B cell (primary cell): ENCODE measurements around the gene MAN2A2. TPM values are rescaled to one million over a fixed set of nuclear protein-coding genes. Genes with fewer than 3 reads are reported as not detected.
A peak's percentile ranks its signal among the peaks of the same experiment; 100 is the strongest.

Experiments used
- ATAC-seq: fragments of 200-7000 bp; cut with Tn5 transposase; one replicate; pipeline ENCODE4 v1.10.0; 2021; ENCODE audit warnings: low read depth, mild to moderate bottlenecking, moderate number of reproducible peaks, moderate library complexity
- CTCF ChIA-PET: fragments of 350-600 bp; sonication (Branson Sonifier 250); formaldehyde crosslinking; loops from one replicate; lab custom pipeline; 2021; ENCODE audit warnings: antibody characterized with exemption, inconsistent platforms; lab: Charles Lee
- POLR2A ChIA-PET: fragments of 350-600 bp; sonication (Branson Sonifier 250); formaldehyde crosslinking; loops from one replicate; lab custom pipeline; 2021; ENCODE audit warnings: antibody characterized with exemption; lab: Charles Lee
- DNase-seq: peaks from one replicate; pipeline ENCODE4 v3.0.0; 2013
- H2AFZ ChIP-seq: 2 replicates; pipeline ENCODE4 v1.6.1; 2012; ENCODE audit warnings: mild to moderate bottlenecking, low read depth, low read length; ENCODE audit not compliant: insufficient read depth, poor library complexity, severe bottlenecking
- H3K27ac ChIP-seq, 2 donors: 1 replicate in 1 of 2; 2 replicates in 1 of 2; pipeline ENCODE4 v1.5.1; 2012 to 2013; ENCODE audit warnings: low read length in 2 of 2, mild to moderate bottlenecking in 2 of 2, moderate library complexity in 1 of 2
- H3K27me3 ChIP-seq, 4 experiments: fragments of 200-600 bp in 1 of 4; sonication (generic) in 1 of 4; replicated peaks in 1 of 4; 1 replicate in 2 of 4; 2 replicates in 2 of 4; pipeline versions ENCODE4 v1.6.1 to v1.7.0; 2013 to 2016; ENCODE audit warnings: low read length in 3 of 4, mild to moderate bottlenecking in 2 of 4, mixed read lengths in 1 of 4, moderate library complexity in 1 of 4; ENCODE audit not compliant: insufficient read depth in 4 of 4, control insufficient read depth in 3 of 4; ENCODE audit errors: control extremely low read depth in 1 of 4
- H3K36me3 ChIP-seq, 2 experiments: replicated peaks in 1 of 2; 1 replicate in 1 of 2; 2 replicates in 1 of 2; pipeline versions ENCODE4 v1.6.1 to v1.7.1; 2013; ENCODE audit warnings: low read length in 1 of 2; ENCODE audit not compliant: insufficient read depth in 2 of 2, control insufficient read depth in 1 of 2; ENCODE audit errors: control extremely low read depth in 1 of 2, extremely low read depth in 1 of 2
- H3K4me1 ChIP-seq, 2 donors: fragments of 200-600 bp in 1 of 2; sonication (generic) in 1 of 2; 1 replicate in 1 of 2; 2 replicates in 1 of 2; pipeline versions ENCODE4 v1.5.1 to v1.6.1; 2013 to 2017; ENCODE audit warnings: low read length in 2 of 2; ENCODE audit not compliant: control insufficient read depth in 2 of 2, insufficient read depth in 2 of 2
- H3K4me2 ChIP-seq: replicated peaks from 2 replicates; pipeline ENCODE3; 2012; ENCODE audit warnings: mild to moderate bottlenecking, low read depth, low read length; ENCODE audit not compliant: poor library complexity, severe bottlenecking
- H3K4me3 ChIP-seq, 5 experiments: fragments of 200-600 bp in 1 of 5; sonication (generic) in 1 of 5; 1 replicate in 3 of 5; 2 replicates in 2 of 5; pipeline versions ENCODE4 v1.5.1 to v1.7.0; 2011 to 2016; ENCODE audit warnings: low read length in 4 of 5, mild to moderate bottlenecking in 4 of 5, low read depth in 2 of 5, control low read depth in 1 of 5, moderate library complexity in 1 of 5; ENCODE audit not compliant: insufficient read depth in 1 of 5; ENCODE audit errors: control extremely low read depth in 1 of 5, extremely low read depth in 1 of 5
- H3K79me2 ChIP-seq: fragments of 200-600 bp; sonication (generic); one replicate; pipeline ENCODE4 v1.6.0; 2016; ENCODE audit warnings: low read length; ENCODE audit not compliant: control insufficient read depth, insufficient read depth
- H3K9ac ChIP-seq: fragments of 200-600 bp; sonication (generic); 2 replicates; pipeline ENCODE4 v1.6.1; 2017; ENCODE audit warnings: mild to moderate bottlenecking, low read length, moderate library complexity
- H3K9me3 ChIP-seq, 3 donors: one replicate each; pipeline versions ENCODE4 v1.6.1 to v1.7.1; 2013; ENCODE audit warnings: low read length in 2 of 3; ENCODE audit not compliant: control insufficient read depth in 2 of 3, insufficient read depth in 1 of 3; ENCODE audit errors: control extremely low read depth in 1 of 3
- H4K20me1 ChIP-seq: 2 replicates; pipeline ENCODE4 v1.6.0; 2012; ENCODE audit warnings: mild to moderate bottlenecking, low read length; ENCODE audit not compliant: insufficient read depth, control insufficient read depth, poor library complexity, severe bottlenecking
- H3K27ac Mint-ChIP-seq: one replicate; pipeline ENCODE4 v1.8.0; 2021; ENCODE audit warnings: mixed read lengths
- H3K27me3 Mint-ChIP-seq: one replicate; pipeline ENCODE4 v1.8.0; 2021; ENCODE audit warnings: mixed read lengths
- H3K4me1 Mint-ChIP-seq: one replicate; pipeline ENCODE4 v1.8.0; 2021; ENCODE audit warnings: mixed read lengths
- H3K4me3 Mint-ChIP-seq: one replicate; pipeline ENCODE4 v1.8.0; 2021; ENCODE audit warnings: mixed read lengths
- H3K9me3 Mint-ChIP-seq: one replicate; pipeline ENCODE4 v1.8.0; 2022; ENCODE audit warnings: mixed read lengths; ENCODE audit not compliant: insufficient read depth
- CTCF ChIP-seq: fragments of 200-600 bp; IDR thresholded peaks from one replicate; pipeline ENCODE4 v1.8.0; 2022; ENCODE audit warnings: antibody characterized with exemption, mild to moderate bottlenecking
- EZH2 ChIP-seq: IDR thresholded peaks from 2 replicates; pipeline ENCODE4 v1.6.1; 2012; ENCODE audit warnings: borderline replicate concordance, low read depth, mild to moderate bottlenecking, moderate library complexity, low read length; ENCODE audit not compliant: insufficient read depth, poor library complexity, severe bottlenecking
- WGBS: methylation state at CpG from one replicate; pipeline ENCODE4 v1.1.5; 2013; ENCODE audit warnings: missing lambda C conversion rate; ENCODE audit not compliant: insufficient coverage; 5-methylcytosine and 5-hydroxymethylcytosine counted together
- intact Hi-C: fragments of 100-400 bp; cut with micrococcal nuclease; formaldehyde crosslinking; loops from one replicate; pipeline ENCODE4 v1.10.0; 2022
- polyA plus RNA-seq: library from polyadenylated mRNA; depleted of rRNA; stranded (reverse); fragments of >200 nt; gene quantifications from 2 replicates; pipeline ENCODE4 v1.2.3, GENCODE V29; 2012
- total RNA-seq, 2 donors: library from RNA; stranded (reverse); fragments of 120-200 nt in 1 of 2; gene quantifications; 1 replicate in 1 of 2; 2 replicates in 1 of 2; pipeline versions ENCODE4 v1.2.3 to v1.2.4, GENCODE V29; 2013 to 2022

The MAN2A2 gene
- total and polyA plus RNA-seq, 2 donors (not counting 1 experiment from before 2014, with no cell fraction given) = 180 to 234 TPM

GRCh38 chr15:90876512-90877170, 26.5 kb upstream of the MAN2A2 start:
- peaks cover 18% of the 10 kb centered on the region for H3K4me1 Mint-ChIP-seq
- H3K27me3 Mint-ChIP-seq = no peaks in the 10 kb centered on the region
- no peak overlapping the region for H3K27ac ChIP-seq
- POLR2A ChIA-PET = no interaction called here
- no peak overlapping the region for H3K4me3 ChIP-seq
- H3K79me2 ChIP-seq = peaks cover 35% of the 10 kb centered on the region
- no peak overlapping the region for H3K9ac ChIP-seq
- H3K27me3 ChIP-seq = no peaks in the 10 kb centered on the region
- peak overlapping the region; percentile 37 for H3K27ac Mint-ChIP-seq
- TF ChIP-seq EZH2 (no peak), CTCF (no peak)
- WGBS = 100% methylated on average over 10 of the region's 15 CpGs
- ATAC-seq (no peak), DNase-seq (no peak)
- H3K4me2 ChIP-seq = no peak overlapping the region
- H2AFZ ChIP-seq = no peak overlapping the region
- no peaks in the 10 kb centered on the region for H3K9me3 Mint-ChIP-seq
- H4K20me1 ChIP-seq = peaks cover 47% of the 10 kb centered on the region
- H3K4me1 ChIP-seq = peaks cover 11 to 18% of the 10 kb centered on the region in 2 donors
- H3K9me3 ChIP-seq = no peaks in the 10 kb centered on the region
- H3K36me3 ChIP-seq = peaks cover 0 to 57% of the 10 kb centered on the region in 2 experiments
- intact Hi-C loops = no loop called here
- H3K4me3 Mint-ChIP-seq = no peak overlapping the region
- CTCF ChIA-PET = no interaction called here

GRCh38 chr15:90877315-90877714, 25.8 kb upstream of the MAN2A2 start:
- DNase-seq (no peak), ATAC-seq (no peak)
- Histone ChIP-seq H4K20me1 (peaks cover 44% of the 10 kb centered on the region), H3K4me3 (no peak overlapping the region), H3K4me2 (no peak overlapping the region), H3K36me3 (peaks cover 0 to 57% of the 10 kb centered on the region in 2 experiments), H3K4me1 (peaks cover 9 to 15% of the 10 kb centered on the region in 2 donors), H3K9me3 (no peaks in the 10 kb centered on the region), H3K27me3 (no peaks in the 10 kb centered on the region), H3K9ac (no peak overlapping the region), H3K27ac (no peak overlapping the region), H2AFZ (no peak overlapping the region), H3K79me2 (peaks cover 31% of the 10 kb centered on the region)
- POLR2A ChIA-PET = no interaction called here
- WGBS = 97% methylated on average over 14 of the region's 14 CpGs
- H3K27me3 Mint-ChIP-seq = no peaks in the 10 kb centered on the region
- no peak overlapping the region for H3K4me3 Mint-ChIP-seq
- intact Hi-C loops = no loop called here
- H3K27ac Mint-ChIP-seq = no peak overlapping the region
- H3K9me3 Mint-ChIP-seq = no peaks in the 10 kb centered on the region
- peaks cover 16% of the 10 kb centered on the region for H3K4me1 Mint-ChIP-seq
- CTCF ChIA-PET = no interaction called here
- no peak for TF ChIP-seq EZH2
- no peak for TF ChIP-seq CTCF
